GM12878 (cell line): ENCODE measurements around the gene UFD1. TPM values are rescaled to one million over a fixed set of nuclear protein-coding genes. Genes with fewer than 3 reads are reported as not detected.

Experiments used
- ATAC-seq: fragments of 200-7000 bp; cut with Tn5 transposase; 3 replicates; pipeline ENCODE4 v1.9.1; 2020; ENCODE audit warnings: mild to moderate bottlenecking, moderate library complexity
- BruUV-seq: library from RNA; stranded (reverse); fragments of 400-500 nt; replicated peaks from 2 replicates; lab custom pipeline; 2021; lab: Mats Ljungman, UMichigan
- CTCF ChIA-PET: fragments of 300-600 bp; sonication (Branson Sonifier 250); formaldehyde crosslinking; extraction: SDS; loops from one replicate; lab custom pipeline; 2021; ENCODE audit warnings: inconsistent platforms; lab: Yijun Ruan, JAX
- POLR2A ChIA-PET: fragments of 350-600 bp; formaldehyde crosslinking; extraction: SDS; loops from one replicate; lab custom pipeline; 2021; ENCODE audit warnings: inconsistent platforms; lab: Charles Lee
- RAD21 ChIA-PET: fragments of 300-600 bp; sonication (Branson Sonifier 250); formaldehyde crosslinking; loops from one replicate; lab custom pipeline; 2023; ENCODE audit warnings: antibody characterized with exemption; ENCODE audit not compliant: unreplicated experiment; lab: Charles Lee
- SMC1A ChIA-PET: fragments of 300-600 bp; sonication (Branson Sonifier 250); formaldehyde crosslinking; loops from one replicate; lab custom pipeline; 2023; ENCODE audit not compliant: unreplicated experiment, uncharacterized antibody; lab: Charles Lee
- DNase-seq: peaks from one replicate; pipeline ENCODE4 v3.0.0-alpha.2; 2011; ENCODE audit warnings: low read depth, low spot score
- FAIRE-seq: peaks from 3 replicates; lab custom pipeline; 2011; peaks lifted over from hg19 to GRCh38; lab: Jason Lieb, UNC
- H2AFZ ChIP-seq: 2 replicates; pipeline ENCODE4 v1.6.0; 2011; ENCODE audit warnings: low read depth, low read length, control low read depth; ENCODE audit not compliant: control insufficient read depth
- H3K27ac ChIP-seq: 2 replicates; pipeline ENCODE4 v1.5.1; 2011; ENCODE audit warnings: control low read depth; ENCODE audit not compliant: control insufficient read depth, insufficient read depth
- H3K27me3 ChIP-seq, 2 experiments: replicated peaks in 1 of 2; 2 replicates each; pipeline versions ENCODE4 v1.6.0 to v1.6.1; 2011; ENCODE audit warnings: low read length in 1 of 2; ENCODE audit not compliant: control insufficient read depth in 2 of 2, insufficient read depth in 2 of 2
- H3K36me3 ChIP-seq, 2 experiments: 2 replicates each; pipeline ENCODE4 v1.5.1; 2011; ENCODE audit warnings: low read length in 1 of 2; ENCODE audit not compliant: control insufficient read depth in 2 of 2, insufficient read depth in 2 of 2
- H3K4me1 ChIP-seq: 2 replicates; pipeline ENCODE4 v1.6.1; 2011; ENCODE audit warnings: mild to moderate bottlenecking, low read length, moderate library complexity, mixed read lengths; ENCODE audit not compliant: control insufficient read depth, insufficient read depth
- H3K4me2 ChIP-seq: 2 replicates; pipeline ENCODE4 v1.6.0; 2011; ENCODE audit warnings: control low read depth; ENCODE audit not compliant: control insufficient read depth, insufficient read depth
- H3K4me3 ChIP-seq: fragments of 200-600 bp; sonication (generic); 2 replicates; pipeline ENCODE4 v1.5.1; 2016
- H3K79me2 ChIP-seq: 2 replicates; pipeline ENCODE4 v1.6.0; 2011; ENCODE audit warnings: low read length; ENCODE audit not compliant: control insufficient read depth, insufficient read depth
- H3K9ac ChIP-seq: 2 replicates; pipeline ENCODE4 v1.8.0; 2011; ENCODE audit warnings: low read length, control low read depth, mixed read lengths; ENCODE audit not compliant: control insufficient read depth, insufficient read depth
- H3K9me3 ChIP-seq: replicated peaks from 3 replicates; pipeline ENCODE4 v1.5.1; 2011; ENCODE audit warnings: mild to moderate bottlenecking, low read length; ENCODE audit not compliant: control insufficient read depth, insufficient read depth
- H4K20me1 ChIP-seq: 2 replicates; pipeline ENCODE4 v1.6.0; 2011; ENCODE audit not compliant: control insufficient read depth, insufficient read depth
- CHD4 ChIP-seq: fragments of 200-600 bp; sonication (generic); IDR thresholded peaks from 2 replicates; pipeline ENCODE4 v1.6.1; 2016; ENCODE audit warnings: mild to moderate bottlenecking
- E2F8 ChIP-seq: fragments of 450-650 bp; IDR thresholded peaks from 2 replicates; pipeline ENCODE4 v1.6.1; 2018; ENCODE audit warnings: mild to moderate bottlenecking, low read depth, moderate library complexity; ENCODE audit not compliant: partially characterized antibody
- FOS ChIP-seq: IDR thresholded peaks from 3 replicates; pipeline ENCODE4 v1.6.1; 2011; ENCODE audit warnings: borderline replicate concordance; ENCODE audit not compliant: insufficient read length; ENCODE audit errors: extremely low read depth
- NFXL1 ChIP-seq: fragments of 450-650 bp; IDR thresholded peaks from 2 replicates; pipeline ENCODE4 v1.6.1; 2017; ENCODE audit warnings: antibody characterized with exemption, mild to moderate bottlenecking, borderline replicate concordance
- NFYB ChIP-seq: IDR thresholded peaks from 2 replicates; pipeline ENCODE4 v1.6.1; 2011; ENCODE audit warnings: low read depth, mild to moderate bottlenecking, low read length, improper control_type of control experiment, moderate library complexity; ENCODE audit not compliant: insufficient read depth
- POLR2A ChIP-seq: IDR thresholded peaks from 2 replicates; pipeline ENCODE4 v1.6.1; 2011; ENCODE audit warnings: low read depth, mild to moderate bottlenecking, low read length
- SIX5 ChIP-seq: IDR thresholded peaks from 2 replicates; pipeline ENCODE4 v1.6.1; 2011; ENCODE audit warnings: mild to moderate bottlenecking, low read depth, low read length, moderate library complexity; ENCODE audit not compliant: severe bottlenecking
- WGBS: methylation state at CpG from one replicate; pipeline ENCODE4 v1.1.6; 2016; ENCODE audit warnings: low lambda C conversion rate; ENCODE audit not compliant: insufficient replicate concordance, insufficient coverage; ENCODE audit errors: missing lambda C conversion rate; 5-methylcytosine and 5-hydroxymethylcytosine counted together
- in situ Hi-C: fragments of 300-500 bp; cut with MboI; formaldehyde crosslinking; loops from 9 replicates; pipeline ENCODE4 v1.14.3; 2018; ENCODE audit warnings: mixed read lengths
- intact Hi-C: fragments of 100-400 bp; cut with micrococcal nuclease; formaldehyde crosslinking; loops from one replicate; pipeline ENCODE4 v1.14.2; 2022; ENCODE audit not compliant: unreplicated experiment
- polyA plus RNA-seq, 11 experiments: library from polyadenylated mRNA; depleted of rRNA in 4 of 11; unstranded in 6 of 11; stranded (reverse) in 5 of 11; fragments of >200 nt; fragmentation: Nextera tagmentation in 4 of 11; fragmentation: Illumina TruSeq in 1 of 11; extraction: Ambion mirVana in 4 of 11; extraction: Trizol in 1 of 11; gene quantifications; 1 replicate in 1 of 11; 2 replicates in 10 of 11; pipeline versions ENCODE4 v1.2.1 to v1.2.3, GENCODE V29; 2011 to 2016; ENCODE audit warnings: inconsistent platforms in 2 of 11, missing spikeins in 2 of 11, low read depth in 1 of 11
- total RNA-seq, 4 experiments: library from RNA; depleted of rRNA in 3 of 4; stranded (reverse); fragments of >200 nt in 3 of 4; fragmentation: Illumina TruSeq in 1 of 4; extraction: Trizol in 1 of 4; gene quantifications; 2 replicates each; pipeline versions ENCODE4 v1.2.1 to v1.2.3, GENCODE V29; 2013 to 2021

UFD1 gene
- total and polyA plus RNA-seq, 10 of the 15 experiments (the other 5 are each of a cell fraction or from before 2014, with no cell fraction given), result 67.2 to 143 (median 117) TPM

GRCh38 chr22:19506212-19506611, 27.2 kb upstream of the UFD1 start (continued):
- no peak for TF ChIP-seq SIX5

- Histone ChIP-seq H3K27me3 (no peaks in the 10 kb centered on the region), H3K4me1 (no peaks in the 10 kb centered on the region), H3K27ac (no peak overlapping the region), H3K79me2 (no peaks in the 10 kb centered on the region), H4K20me1 (no peaks in the 10 kb centered on the region), H3K4me3 (no peak overlapping the region), H2AFZ (no peak overlapping the region), H3K36me3 (peaks cover 11 to 12% of the 10 kb centered on the region in 2 experiments; a peak in 3 of 4 replicates), H3K4me2 (no peak overlapping the region), H3K9me3 (no peaks in the 10 kb centered on the region), H3K9ac (no peak overlapping the region)
- intact Hi-C loops (no loop called here), in situ Hi-C loops (no loop called here)
- CTCF ChIA-PET, result no interaction called here
- RAD21 ChIA-PET, result no interaction called here
- no peak for TF ChIP-seq NFYB
- TF ChIP-seq POLR2A, result 0 out of 2 replicates have a peak, but pooled peaks have one; percentile 16
- no TSS peak for BruUV-seq
- SMC1A ChIA-PET, result no interaction called here
- FAIRE-seq (no peak), DNase-seq (no peak), ATAC-seq (no peak)
- 100% methylated on average over 5 of the region's 5 CpGs for WGBS
- POLR2A ChIA-PET, result no interaction called here
These were observed 26.7 kb upstream of the UFD1 start for GRCh38 chr22:19505735-19506126.

- POLR2A ChIA-PET, result no interaction called here
- CTCF ChIA-PET, result no interaction called here
- no peaks in the 10 kb centered on the region for H3K4me1 ChIP-seq
- no peak overlapping the region for H3K27ac ChIP-seq
- 89% methylated on average over 18 of the region's 18 CpGs for WGBS
- TF ChIP-seq E2F8, result no peak
- no peak for TF ChIP-seq CHD4
- TF ChIP-seq FOS, result no peak
- TF ChIP-seq NFXL1, result no peak
- no peaks in the 10 kb centered on the region for H4K20me1 ChIP-seq
- H3K27me3 ChIP-seq, result no peaks in the 10 kb centered on the region
- FAIRE-seq (no peak), ATAC-seq (no peak), DNase-seq (no peak)
- no TSS peak for BruUV-seq
- H3K9me3 ChIP-seq, result no peaks in the 10 kb centered on the region
- H3K4me2 ChIP-seq, result no peak overlapping the region
- no peaks in the 10 kb centered on the region for H3K79me2 ChIP-seq
- SMC1A ChIA-PET, result no interaction called here
- RAD21 ChIA-PET, result no interaction called here
- H3K36me3 ChIP-seq, result peaks cover 9 to 11% of the 10 kb centered on the region in 2 experiments; a peak in 3 of 4 replicates
- H3K9ac ChIP-seq, result no peak overlapping the region
- intact Hi-C loops, result no loop called here
- no peak overlapping the region for H2AFZ ChIP-seq
- H3K4me3 ChIP-seq, result no peak overlapping the region
- in situ Hi-C loops, result no loop called here
These were observed 26.1 kb upstream of the UFD1 start for GRCh38 chr22:19504900-19505734.
